ENCODE measurements around the gene FUT2.
"Not testable (repeated sequence)": the region's sequence is repeated elsewhere in the genome, so short reads cannot be mapped to it uniquely, and the experiment has no call there.

Gene FUT2

DNA sequence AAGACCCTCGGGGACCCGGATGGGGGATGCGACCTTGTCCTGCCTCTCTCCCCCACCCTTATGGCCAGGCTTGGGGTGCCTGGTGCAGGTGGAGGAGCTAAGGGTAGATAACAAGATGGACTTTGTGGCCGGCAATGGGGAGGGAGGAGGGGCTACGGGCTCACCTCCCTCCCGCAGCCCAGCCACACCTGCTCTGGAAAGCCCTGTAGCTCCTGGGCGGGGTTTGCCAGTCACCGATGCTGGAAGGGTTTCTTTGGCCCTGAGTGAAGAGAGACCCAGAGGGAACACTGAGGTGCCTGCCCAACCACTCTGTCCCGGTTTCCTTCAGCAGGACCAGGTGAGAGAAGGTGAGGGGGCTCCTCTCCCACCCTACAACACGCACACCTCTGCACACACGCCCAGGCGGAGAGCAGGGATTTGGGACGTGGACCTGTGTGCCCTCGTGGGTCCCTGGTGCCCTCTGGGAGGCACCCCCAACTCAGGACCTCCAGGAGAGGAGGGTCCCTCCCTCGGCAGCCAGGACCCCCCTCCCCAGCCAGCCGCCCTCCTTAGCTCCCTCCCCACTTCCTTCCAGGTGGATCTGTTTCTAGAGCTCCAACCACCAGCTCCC lies at the start of gene FUT2:
Gene FUT2 (plus strand): TSS at position 229 of the 610 bp plus-strand sequence. CDS start 6,986 bp downstream, outside the sequence.
- no peak for DNase-seq (ENCODE audit: low read depth in 2 of 2)

DNA sequence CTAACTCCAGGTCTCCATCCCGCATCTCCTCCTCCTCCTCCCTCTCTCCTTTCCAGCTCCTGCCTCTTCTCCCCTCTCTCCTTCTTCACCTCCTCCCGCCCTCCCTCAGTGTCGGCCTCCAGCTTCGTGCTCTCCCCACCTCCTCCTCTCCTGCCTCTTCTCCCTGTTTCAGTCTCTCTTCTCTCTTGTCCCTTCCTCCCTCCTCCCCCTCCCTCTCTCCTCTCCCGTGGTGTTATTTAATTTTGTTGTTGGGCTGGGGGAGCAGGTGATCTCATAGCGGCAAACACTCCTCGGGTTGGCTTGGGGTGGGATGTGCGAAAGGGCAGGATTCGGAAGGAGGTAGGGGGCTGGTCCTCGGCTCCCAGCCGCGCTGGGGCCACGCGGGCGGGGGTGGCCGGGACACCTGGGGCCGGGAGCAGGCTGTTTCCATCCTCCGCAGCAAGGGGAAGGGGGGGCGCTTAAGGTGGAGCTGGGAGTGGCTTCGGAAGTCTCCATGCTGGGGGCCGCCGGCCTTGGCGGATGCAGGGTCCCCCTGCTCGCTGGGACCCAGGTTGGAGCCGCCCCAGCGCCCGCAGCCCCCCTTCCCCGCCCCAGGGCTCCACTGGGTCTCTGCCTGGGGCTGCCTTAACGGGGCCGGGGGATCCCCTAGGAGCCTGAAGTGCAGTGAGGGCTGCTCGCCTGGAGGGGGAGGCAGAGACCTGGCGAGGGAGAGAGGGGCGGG lies 49.6 kb upstream of the FUT2 start, which contains the start of gene CA11:
Gene CA11 (minus strand): TSS at position 187 of the 721 bp plus-strand sequence. CDS start 555 bp downstream, outside the sequence.
- peak; percentile 83 to 88 for DNase-seq (ENCODE audit: low read depth in 2 of 2)

DNA sequence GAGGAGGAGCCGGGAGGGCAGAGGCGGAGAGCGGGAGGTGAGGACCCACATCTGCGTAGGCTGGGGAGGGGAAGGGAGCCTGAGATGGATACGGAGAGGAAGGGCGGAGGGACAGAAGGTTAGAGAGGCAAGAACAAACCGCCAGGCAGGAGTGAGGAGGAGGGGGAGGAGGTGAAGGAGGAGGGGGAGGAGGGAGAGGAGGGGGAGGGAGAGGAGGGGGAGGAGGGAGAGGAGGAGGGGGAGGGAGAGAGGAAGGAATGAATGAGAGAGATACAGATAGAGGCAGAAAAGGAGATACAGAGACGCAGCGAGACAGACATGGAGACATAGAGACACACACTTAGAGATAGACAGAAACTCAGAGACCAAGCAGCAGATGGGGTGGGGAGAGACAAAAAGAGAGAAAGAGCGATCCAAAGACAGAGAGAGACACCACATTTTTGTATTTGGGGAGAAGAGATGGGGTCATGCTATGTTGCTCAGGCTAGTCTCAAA lies 49.0 kb upstream of the FUT2 start:
- no peak for DNase-seq (ENCODE audit: low read depth in 2 of 2)

GRCh38 chr19:48648134-48648533 lies 47.6 kb upstream of the FUT2 start:
- no peak for DNase-seq (ENCODE audit: low read depth in 2 of 2)

- no peak for DNase-seq (ENCODE audit: low read depth in 2 of 2)
These were observed 44.6 kb upstream of the FUT2 start for GRCh38 chr19:48650974-48651682.

GRCh38 chr19:48651683-48652048 lies 44.1 kb upstream of the FUT2 start:
- DNase-seq (ENCODE audit: low read depth in 2 of 2): no peak

GRCh38 chr19:48654299-48655059 lies 41.3 kb upstream of the FUT2 start:
- DNase-seq (ENCODE audit: low read depth in 2 of 2): no peak

DNA sequence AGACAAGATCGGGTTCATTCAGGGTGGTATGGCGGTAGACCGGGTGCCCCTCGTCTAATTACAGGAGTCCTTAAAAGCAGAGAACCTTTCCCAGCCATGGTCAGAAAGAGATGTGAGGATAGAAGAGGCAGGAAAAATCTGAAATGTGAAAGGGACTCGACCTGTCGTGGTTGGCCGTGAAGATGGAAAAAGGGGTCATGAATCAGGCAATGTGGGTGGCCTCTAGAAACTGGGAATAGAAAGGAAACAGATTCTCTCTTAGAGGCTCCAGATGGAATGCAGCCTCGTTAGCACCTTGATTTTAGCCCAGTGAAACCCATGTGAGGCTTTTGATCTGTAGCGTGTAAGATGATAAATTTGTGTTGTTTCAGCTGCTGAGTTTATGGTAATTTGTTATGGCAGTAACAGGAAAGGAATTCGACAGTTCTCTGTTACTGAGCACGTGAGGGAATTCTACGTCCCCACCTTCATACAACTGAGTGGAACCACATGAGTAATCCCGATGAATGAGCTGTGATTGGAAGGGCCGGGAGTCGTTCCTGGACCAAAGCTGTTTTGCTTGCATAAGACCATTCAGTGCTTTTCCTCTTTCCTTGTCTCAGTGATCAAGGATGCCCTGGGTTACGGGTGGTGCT lies 38.8 kb upstream of the FUT2 start:
- no peak for DNase-seq (ENCODE audit: low read depth in 2 of 2)

DNA sequence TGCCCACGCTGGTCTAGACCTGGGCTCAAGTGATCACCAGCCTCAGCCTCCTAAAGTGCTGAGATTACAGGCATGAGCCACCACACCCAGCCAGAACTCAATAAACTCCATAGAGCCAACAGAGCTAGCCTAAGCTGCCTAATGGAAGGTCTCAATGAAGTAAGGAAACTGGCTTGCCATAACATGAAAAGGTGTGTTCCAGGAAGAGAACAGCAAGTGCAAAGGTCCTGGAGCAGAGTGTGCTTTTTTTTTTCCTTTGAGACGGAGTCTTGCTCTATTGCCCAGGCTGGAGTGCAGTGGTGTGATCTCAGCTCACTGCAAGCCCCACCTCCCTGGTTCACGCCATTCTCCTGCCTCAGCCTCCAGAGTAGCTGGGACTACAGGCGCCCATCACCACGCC lies 37.9 kb upstream of the FUT2 start:
- DNase-seq (ENCODE audit: low read depth in 2 of 2): not testable (repeated sequence)

GRCh38 chr19:48658483-48658882 lies 37.3 kb upstream of the FUT2 start:
- DNase-seq (ENCODE audit: low read depth in 2 of 2): no peak

GRCh38 chr19:48659768-48660167 lies 36.0 kb upstream of the FUT2 start:
- DNase-seq (ENCODE audit: low read depth in 2 of 2): no peak

GRCh38 chr19:48660852-48661710 lies 34.7 kb upstream of the FUT2 start:
- DNase-seq (ENCODE audit: low read depth in 2 of 2): peak; percentile 53 to 63

- no peak for DNase-seq (ENCODE audit: low read depth in 2 of 2)
These were observed 34.1 kb upstream of the FUT2 start for GRCh38 chr19:48661711-48662090.

DNA sequence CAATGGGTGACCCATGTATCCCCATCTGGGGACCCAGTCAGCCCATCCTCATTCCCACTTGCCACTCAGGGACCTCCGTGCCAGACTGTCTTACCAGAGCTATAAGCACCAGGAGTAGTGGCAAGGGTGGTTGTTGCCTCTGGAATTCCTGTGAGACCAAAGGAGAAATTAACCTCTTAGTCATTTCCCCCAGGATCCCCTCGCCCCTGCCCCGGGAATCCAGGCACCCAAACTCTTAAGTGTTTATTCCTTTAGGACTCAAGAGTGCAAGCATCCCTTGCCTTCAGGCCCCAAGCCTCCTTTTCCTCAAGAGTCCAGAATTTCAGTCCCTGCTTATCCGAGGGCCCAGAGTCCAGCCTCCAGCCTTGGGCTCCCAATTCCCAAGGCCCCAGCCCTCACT lies 32.1 kb upstream of the FUT2 start:
- DNase-seq (ENCODE audit: low read depth in 2 of 2): no peak

- DNase-seq (ENCODE audit: low read depth in 2 of 2): no peak
These were observed 31.3 kb upstream of the FUT2 start for GRCh38 chr19:48664476-48664875.

DNA sequence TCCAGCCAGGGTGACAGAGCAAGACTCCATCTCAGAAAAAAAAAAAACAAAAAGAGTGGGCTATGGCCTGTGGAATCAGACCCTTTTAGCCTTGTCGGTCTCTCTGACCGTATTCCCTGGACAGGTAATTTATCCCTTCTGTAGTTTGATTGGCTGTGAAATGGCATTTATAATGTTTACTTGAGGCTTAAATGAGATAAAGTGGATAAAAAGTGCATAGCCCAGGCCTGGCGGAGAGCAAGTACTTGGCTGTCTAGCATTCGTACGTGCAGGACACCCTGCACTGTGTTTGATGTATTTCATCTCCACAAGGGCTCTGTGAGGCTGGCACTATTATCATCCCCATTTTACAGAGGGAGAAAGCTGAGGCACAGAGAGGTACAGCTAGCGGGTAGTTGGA lies 30.0 kb upstream of the FUT2 start:
- no peak for DNase-seq (ENCODE audit: low read depth in 2 of 2)

- DNase-seq (ENCODE audit: low read depth in 2 of 2): no peak
These were observed 27.4 kb upstream of the FUT2 start for GRCh38 chr19:48668332-48668731.

DNA sequence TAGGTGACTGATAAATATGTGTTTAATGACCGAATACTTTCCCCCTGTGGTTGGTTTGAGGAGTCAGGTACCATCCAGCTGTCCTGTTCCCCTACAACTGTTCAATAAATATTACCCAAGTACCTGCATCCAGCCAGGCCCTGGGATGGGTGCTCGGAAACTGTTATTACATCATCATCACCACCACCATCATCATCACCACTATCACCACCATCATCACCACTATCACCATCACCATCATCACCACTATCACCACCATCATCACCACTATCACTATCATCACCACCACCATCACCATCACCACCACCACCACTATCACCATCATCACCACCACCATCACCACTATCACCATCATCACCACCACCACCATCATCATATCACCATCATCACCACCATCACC lies 27.0 kb upstream of the FUT2 start:
- DNase-seq (ENCODE audit: low read depth in 2 of 2): no peak

GRCh38 chr19:48669903-48670668 lies 25.7 kb upstream of the FUT2 start:
- no peak for DNase-seq (ENCODE audit: low read depth in 2 of 2)

All from stimulated activated CD8-positive, alpha-beta memory T cell treated with anti-CD3 and anti-CD28 coated beads, Interleukin-15, amount 100 ng/mL, for 4 hours (primary cell).